Effector CD8-positive, alpha-beta T cell (primary cell): ENCODE results near the gene NOD1.

Experiments
- DNase-seq: peaks from one replicate; lab custom pipeline; 2025; lab: John Stamatoyannopoulos, UW

NOD1 gene

DNA sequence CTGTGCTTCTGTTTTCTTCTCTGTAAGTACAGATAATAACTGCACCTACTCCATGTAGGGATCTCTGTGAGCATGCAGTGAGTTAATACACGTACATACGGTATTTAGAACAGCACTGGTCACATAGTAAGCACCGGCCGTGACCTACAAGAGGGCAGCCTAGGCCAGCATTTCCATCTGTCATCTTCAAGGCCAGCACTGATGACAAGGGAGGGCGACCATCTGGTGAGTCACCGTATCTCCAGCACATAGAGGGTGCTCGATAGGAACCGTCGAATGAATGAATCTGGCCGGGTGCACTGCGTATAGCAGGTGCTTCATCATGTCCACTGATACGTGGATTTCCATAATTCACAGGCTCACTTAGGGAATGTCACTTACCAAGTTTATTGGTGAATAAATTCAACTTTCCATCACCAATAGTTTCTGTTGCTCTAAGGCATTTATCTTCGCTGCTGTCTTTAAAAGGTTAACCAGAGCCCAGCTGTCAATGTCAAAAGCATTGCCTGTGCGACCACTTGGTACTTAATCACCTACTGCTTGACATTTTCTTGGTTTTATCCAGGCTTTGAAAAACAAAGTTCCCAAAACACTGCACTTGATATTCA lies 8.3 kb downstream of the NOD1 start:
- no peak for DNase-seq

- DNase-seq = no peak
Measured at GRCh38 chr7:30469303-30469702, 9.3 kb downstream of the NOD1 start.

- no peak for DNase-seq
Measured at GRCh38 chr7:30468791-30469190, 9.8 kb downstream of the NOD1 start.

DNA sequence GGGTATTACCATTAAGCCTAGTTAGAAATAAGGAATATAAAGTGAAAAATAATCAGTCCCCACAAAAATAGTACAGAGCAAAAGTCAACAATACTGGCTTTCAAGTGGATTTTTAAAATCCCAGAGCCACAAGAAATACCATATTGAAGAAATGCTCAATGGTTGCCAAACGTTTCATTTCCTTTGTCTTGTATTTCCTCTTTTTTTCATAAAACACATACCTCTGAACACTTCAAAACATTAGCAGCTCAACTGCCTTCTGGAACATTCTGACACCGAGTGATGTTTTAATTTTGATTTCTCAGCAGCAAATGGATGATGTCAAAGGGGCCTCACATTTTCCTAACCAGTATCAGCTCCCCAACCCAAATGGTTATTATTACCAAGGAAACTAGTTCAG lies 10.5 kb downstream of the NOD1 start:
- DNase-seq = no peak

DNA sequence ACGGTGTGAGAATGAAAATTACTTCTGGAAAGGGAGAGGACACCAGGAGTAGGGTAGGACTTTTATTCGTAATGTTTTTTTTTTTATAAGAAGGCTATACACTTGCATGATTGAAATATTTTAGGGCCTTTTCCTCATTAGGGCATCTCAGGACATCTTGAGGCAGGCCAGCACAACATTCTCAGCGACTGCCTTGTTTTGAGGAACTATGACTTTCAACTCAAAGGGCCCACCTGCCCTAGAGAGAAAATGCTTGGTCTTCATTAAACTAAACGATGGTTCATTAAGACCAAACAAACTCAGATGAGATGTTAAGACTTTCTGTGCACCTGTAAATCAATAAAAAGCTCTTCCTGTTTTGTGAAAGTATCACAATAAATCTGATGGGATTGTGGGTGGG lies 11.3 kb downstream of the NOD1 start:
- DNase-seq = no peak

DNA sequence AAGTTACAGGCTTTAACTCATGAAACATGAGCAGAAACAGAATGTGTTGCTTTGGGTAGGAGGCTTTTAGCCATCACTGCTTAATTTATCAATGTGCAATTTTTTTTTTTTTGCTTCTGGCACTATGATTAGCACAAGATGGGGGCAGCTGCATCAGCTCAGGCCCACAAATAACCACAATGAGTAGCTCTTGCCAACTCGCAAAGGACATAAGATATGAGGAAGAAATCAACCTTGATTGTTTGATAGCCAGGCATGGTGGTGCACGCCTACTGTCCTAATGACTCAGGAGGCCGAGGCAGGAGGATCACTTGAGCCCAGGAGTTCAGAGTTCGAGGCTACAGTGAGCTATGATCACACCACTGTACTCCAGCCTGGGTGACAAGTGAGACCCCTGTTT lies 12.3 kb downstream of the NOD1 start:
- no peak for DNase-seq

DNA sequence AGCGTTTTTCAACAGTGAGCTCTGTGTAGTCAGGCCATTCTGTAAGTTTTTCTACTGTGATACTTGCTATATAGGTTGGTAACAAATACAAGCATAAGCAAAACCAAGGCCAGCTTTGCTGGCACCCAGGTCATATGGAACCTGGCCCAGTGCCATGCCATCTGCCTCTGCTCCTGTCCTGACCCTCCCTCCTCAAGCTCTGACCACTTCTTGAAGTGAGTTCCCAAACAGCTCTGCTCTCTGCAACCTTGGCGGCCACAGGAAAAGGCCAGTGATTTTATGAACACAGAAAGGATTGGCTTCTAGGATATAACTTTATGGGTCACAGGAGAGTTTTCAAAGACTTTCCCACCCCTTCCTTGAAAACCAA lies 12.8 kb downstream of the NOD1 start:
- no peak for DNase-seq

- no peak for DNase-seq
Measured at GRCh38 chr7:30465046-30465810, 13.4 kb downstream of the NOD1 start.

DNA sequence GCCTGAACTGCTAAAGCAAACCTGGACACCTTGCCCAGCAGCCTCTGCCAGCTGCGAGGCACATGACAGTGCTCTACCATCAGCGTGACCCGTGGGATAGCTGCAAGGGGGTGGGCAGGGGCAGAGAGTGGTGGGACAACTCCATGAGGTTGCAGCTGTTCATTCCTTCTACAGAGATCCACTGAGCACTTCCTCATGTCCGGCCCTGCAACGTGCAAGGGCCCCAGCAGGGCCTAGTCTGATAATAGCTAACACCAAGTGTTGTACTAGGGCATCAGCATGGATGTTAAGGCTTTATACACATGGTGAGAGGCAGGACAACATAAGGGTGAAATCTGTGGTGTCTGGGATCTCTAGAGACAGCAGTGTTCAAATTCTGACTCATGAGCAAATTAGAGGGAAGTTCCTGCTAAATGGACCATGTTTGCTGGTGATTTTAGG lies 14.3 kb downstream of the NOD1 start:
- DNase-seq = no peak

DNA sequence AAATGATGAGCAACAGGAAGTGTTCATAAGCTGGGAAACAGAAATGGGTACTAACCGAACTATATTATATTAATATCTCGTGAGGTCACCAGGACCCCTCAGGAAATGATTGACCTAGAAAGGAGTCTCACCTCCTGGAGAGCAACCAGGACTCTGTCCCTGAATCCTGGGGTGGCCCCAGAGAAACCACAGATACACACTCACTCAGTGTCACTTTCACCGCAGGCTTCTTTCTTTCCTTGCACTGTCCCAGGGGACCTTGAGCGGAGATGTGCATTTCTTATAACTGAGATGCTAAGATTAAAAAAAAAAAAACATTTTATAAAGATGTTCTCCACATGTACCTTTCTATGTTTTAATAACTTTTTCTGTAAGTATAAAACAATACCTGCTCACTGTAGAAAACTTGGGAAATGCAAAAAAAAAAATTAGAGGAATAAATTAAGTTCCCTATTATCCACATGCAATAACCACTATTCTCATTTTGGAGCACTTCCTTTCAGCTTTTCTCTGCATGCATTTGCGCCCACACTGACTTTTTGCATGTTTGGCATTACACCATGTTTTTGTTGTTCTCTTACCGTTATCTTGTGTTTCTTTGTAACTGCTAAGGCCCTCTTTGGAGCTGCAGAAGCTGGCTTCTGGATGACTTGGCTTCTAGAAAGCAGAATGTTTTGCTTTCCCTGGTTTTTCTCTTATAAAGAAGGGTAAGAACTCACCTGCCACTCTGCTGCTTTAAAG lies 15.0 kb downstream of the NOD1 start:
- no peak for DNase-seq

- DNase-seq = no peak
Measured at GRCh38 chr7:30462179-30462578, 16.4 kb downstream of the NOD1 start.

- DNase-seq = no peak
Measured at GRCh38 chr7:30460246-30460633, 18.3 kb downstream of the NOD1 start.

DNA sequence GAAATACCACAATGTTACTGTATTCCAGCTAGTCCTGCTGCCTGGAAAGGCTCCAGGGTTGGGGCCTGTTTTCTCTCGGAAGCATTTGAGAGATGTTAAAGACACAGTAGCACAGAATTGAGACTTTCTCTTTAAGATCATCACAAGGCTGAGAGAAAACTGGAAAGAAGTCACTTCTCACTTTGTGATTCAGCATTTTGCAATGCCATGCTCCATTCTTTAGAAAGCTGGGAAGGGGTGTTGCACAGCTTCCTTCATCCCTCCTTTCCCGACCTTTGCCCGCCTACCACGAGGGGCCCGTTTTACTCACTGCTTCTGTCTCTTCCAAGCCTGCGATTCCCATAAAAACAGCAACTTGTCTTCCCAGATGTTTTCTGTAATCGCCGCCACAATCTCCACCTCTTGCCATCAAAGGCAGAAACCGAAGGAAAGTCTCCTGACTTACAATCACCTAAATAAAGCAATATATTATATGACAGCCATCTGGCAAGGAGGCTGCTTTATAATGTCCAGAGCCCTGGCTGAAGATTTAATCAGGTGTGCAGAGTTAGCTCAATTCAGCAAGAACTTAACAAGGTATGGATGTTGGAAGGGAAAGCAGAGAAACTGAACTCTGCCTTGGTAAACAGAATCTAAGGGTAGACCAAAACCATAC lies 18.9 kb downstream of the NOD1 start:
- DNase-seq = no peak

GRCh38 chr7:30458311-30458710 lies 20.3 kb downstream of the NOD1 start:
- DNase-seq = no peak

DNA sequence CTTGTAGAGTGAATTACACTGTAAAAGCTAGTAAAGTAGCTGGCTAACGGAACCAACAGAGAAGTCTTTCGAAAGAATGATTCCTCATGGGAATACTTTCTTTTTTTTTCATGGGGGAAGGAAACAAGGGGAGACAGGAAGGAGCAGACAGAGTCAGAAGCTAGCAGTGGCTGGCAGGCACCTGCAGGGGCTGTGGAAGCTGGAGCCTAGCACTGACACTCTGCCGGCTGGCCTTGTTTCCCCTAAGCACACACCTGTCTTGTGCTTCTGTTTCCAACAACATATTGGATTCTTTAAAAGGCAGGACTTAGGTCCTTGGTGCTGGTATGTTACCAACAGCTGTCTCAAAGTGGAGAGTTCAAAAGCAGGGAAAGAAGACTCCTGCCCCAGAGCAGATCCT lies 24.7 kb downstream of the NOD1 start:
- no peak for DNase-seq

GRCh38 chr7:30453016-30453415 lies 25.6 kb downstream of the NOD1 start:
- DNase-seq = no peak

DNA sequence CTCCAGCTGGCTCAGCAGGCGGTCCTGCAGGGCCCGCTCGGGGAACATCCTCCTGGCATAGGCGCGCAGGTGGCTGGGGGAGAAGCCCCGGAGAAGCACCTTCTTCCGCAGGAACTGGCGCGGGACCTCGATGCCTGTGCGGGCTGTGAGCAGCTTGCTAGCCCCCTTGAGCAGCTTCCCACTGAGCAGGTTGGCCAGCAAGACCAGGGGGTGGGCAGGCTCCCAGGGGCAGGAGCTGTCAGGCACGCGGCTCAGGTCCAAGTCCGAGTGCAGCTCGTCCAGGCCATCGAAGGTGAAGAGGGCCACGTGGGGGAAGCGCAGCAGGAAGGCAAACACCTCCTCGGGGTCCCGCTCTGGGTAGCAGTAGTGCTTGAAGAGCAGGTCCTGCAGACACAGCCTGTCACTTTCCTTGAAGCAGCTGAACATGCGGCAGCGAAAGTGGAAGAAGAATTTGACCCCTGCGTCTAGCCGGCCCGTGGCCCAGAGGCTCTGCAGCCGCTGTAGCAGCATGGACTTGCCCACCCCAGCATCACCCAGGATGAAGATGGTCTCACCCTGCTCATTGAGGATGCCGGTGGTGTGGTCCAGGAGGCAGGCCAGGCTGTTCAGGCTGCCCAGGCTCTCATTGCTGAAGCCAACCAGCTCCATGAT lies 26.2 kb downstream of the NOD1 start:
- no peak for DNase-seq

GRCh38 chr7:30451539-30452279 lies 26.9 kb downstream of the NOD1 start:
- no peak for DNase-seq

DNA sequence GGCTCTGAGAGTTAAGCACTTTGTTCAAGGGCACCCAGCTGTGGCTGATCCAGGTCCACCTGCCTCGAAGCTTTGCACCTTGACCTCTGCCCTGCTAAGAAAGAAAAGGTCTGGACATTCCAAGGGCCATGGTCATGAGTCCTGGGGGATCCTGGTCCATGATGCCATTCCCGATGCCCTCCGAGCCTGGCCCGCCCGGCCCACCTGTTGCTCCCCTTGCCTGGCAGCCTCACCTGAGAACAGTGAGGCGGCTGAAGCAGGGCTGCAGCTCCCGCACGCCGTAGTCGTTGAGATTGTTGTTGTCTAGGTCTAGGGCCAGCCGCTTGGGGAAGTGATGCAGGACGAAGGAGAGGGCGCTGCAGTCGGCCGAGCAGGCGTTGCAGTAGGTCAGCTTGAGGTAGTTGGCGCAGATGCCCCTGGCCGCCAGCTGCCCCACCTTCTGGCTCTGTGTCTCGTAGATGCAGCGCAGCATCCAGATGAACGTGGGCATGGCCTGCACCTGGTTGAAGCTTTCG lies 27.5 kb downstream of the NOD1 start:
- DNase-seq = no peak

GRCh38 chr7:30450240-30450982 lies 28.2 kb downstream of the NOD1 start:
- no peak for DNase-seq
